HG02870 (cell line): ENCODE results near the gene ANAPC10.
"Not testable (repeated sequence)": the region's sequence is repeated elsewhere in the genome, so short reads cannot be mapped to it uniquely, and the experiment has no call there.

Experiments used
- ATAC-seq: cut with Tn5 transposase; IDR thresholded peaks from one replicate; pipeline ENCODE4 v1.9.1; 2021; ENCODE audit warnings: mild to moderate bottlenecking, moderate library complexity; ENCODE audit not compliant: unreplicated experiment

ANAPC10 gene

GRCh38 chr4:145012841-145013240, 85.2 kb downstream of the ANAPC10 start:
- no peak for ATAC-seq

GRCh38 chr4:145011636-145012035, 86.4 kb downstream of the ANAPC10 start:
- no peak for ATAC-seq

- ATAC-seq, result not testable (repeated sequence)
These were observed 87.7 kb downstream of the ANAPC10 start for GRCh38 chr4:145010315-145010714.

GRCh38 chr4:145003675-145004074, 94.3 kb downstream of the ANAPC10 start:
- ATAC-seq, result no peak

GRCh38 chr4:145001635-145002034, 96.4 kb downstream of the ANAPC10 start:
- no peak for ATAC-seq

GRCh38 chr4:145000656-145001055, 97.3 kb downstream of the ANAPC10 start:
- not testable (repeated sequence) for ATAC-seq

GRCh38 chr4:144989306-144989705, 108.7 kb downstream of the ANAPC10 start:
- ATAC-seq, result no peak

GRCh38 chr4:144985531-144985930, 112.5 kb downstream of the ANAPC10 start:
- no peak for ATAC-seq

- no peak for ATAC-seq
These were observed 113.0 kb downstream of the ANAPC10 start for GRCh38 chr4:144985014-144985413.

GRCh38 chr4:144984241-144984640, 113.8 kb downstream of the ANAPC10 start:
- ATAC-seq, result no peak

- ATAC-seq, result no peak
These were observed 122.3 kb downstream of the ANAPC10 start for GRCh38 chr4:144975718-144976117.

GRCh38 chr4:144970597-144970996, 127.4 kb downstream of the ANAPC10 start:
- peak; percentile 65 for ATAC-seq

GRCh38 chr4:144969821-144970220, 128.2 kb downstream of the ANAPC10 start:
- ATAC-seq, result peak; percentile 32

- ATAC-seq, result no peak
These were observed 129.4 kb downstream of the ANAPC10 start for GRCh38 chr4:144968606-144969005.

- ATAC-seq, result peak; percentile 67
These were observed 130.8 kb downstream of the ANAPC10 start for GRCh38 chr4:144967161-144967560.

- no peak for ATAC-seq
These were observed 135.7 kb downstream of the ANAPC10 start for GRCh38 chr4:144962300-144962699.

GRCh38 chr4:144955104-144955503, 142.9 kb downstream of the ANAPC10 start:
- ATAC-seq, result no peak

GRCh38 chr4:144954230-144954629, 143.8 kb downstream of the ANAPC10 start:
- ATAC-seq, result no peak

- ATAC-seq, result no peak
These were observed 149.6 kb downstream of the ANAPC10 start for GRCh38 chr4:144948421-144948820.

GRCh38 chr4:144948009-144948408, 150.0 kb downstream of the ANAPC10 start:
- ATAC-seq, result no peak
